Gastrocnemius medialis (tissue), 4 donors: ENCODE results near the gene KAZN. TPM values are rescaled to one million over a fixed set of nuclear protein-coding genes. Genes with fewer than 3 reads are reported as not detected.

Source experiments
- ATAC-seq, 2 donors: fragments of 150-250 bp; one replicate each; pipeline ENCODE4 v1.9.1; 2016
- DNase-seq, 2 donors: peaks; one replicate each; pipeline ENCODE4 v3.0.0-alpha.2; 2019
- H3K27ac ChIP-seq, 4 donors: fragments of 200-600 bp; sonication (generic); 1 replicate in 1 of 4; 2 replicates in 3 of 4; pipeline ENCODE4 v1.5.1; 2016 to 2018; ENCODE audit warnings: mild to moderate bottlenecking in 2 of 4, moderate library complexity in 1 of 4
- H3K27me3 ChIP-seq, 3 donors: fragments of 200-600 bp; sonication (generic) in 2 of 3; 1 replicate in 1 of 3; 2 replicates in 2 of 3; pipeline versions ENCODE4 v1.5.1 to v1.6.0; 2016 to 2019; ENCODE audit warnings: mild to moderate bottlenecking in 1 of 3, moderate library complexity in 1 of 3
- H3K36me3 ChIP-seq, 2 donors: fragments of 200-600 bp; sonication (generic) in 1 of 2; one replicate each; pipeline ENCODE4 v1.5.1; 2017 to 2018
- H3K4me1 ChIP-seq, 2 donors: fragments of 200-600 bp; sonication (generic) in 1 of 2; one replicate each; pipeline ENCODE4 v1.5.1; 2016 to 2017; ENCODE audit warnings: mild to moderate bottlenecking in 2 of 2
- H3K4me3 ChIP-seq, 4 donors: fragments of 200-600 bp; sonication (generic) in 3 of 4; 1 replicate in 1 of 4; 2 replicates in 3 of 4; pipeline ENCODE4 v1.5.1; 2016 to 2019; ENCODE audit warnings: mild to moderate bottlenecking in 2 of 4
- H3K9me3 ChIP-seq, 3 donors: fragments of 200-600 bp; sonication (generic) in 2 of 3; 1 replicate in 1 of 3; 2 replicates in 2 of 3; pipeline ENCODE4 v1.5.1; 2016 to 2019
- CTCF ChIP-seq, 5 experiments: fragments of 450-650 bp in 3 of 5; fragments of 200-600 bp in 2 of 5; sonication (generic) in 2 of 5; IDR thresholded peaks in 4 of 5; conservative IDR thresholded peaks in 1 of 5; 1 replicate in 4 of 5; 2 replicates in 1 of 5; pipeline ENCODE4 v1.5.1; 2016 to 2019; ENCODE audit warnings: antibody characterized with exemption in 5 of 5, mild to moderate bottlenecking in 3 of 5, moderate library complexity in 3 of 5
- POLR2A ChIP-seq, 2 donors: fragments of 450-650 bp; IDR thresholded peaks; one replicate each; pipeline ENCODE4 v1.6.1; 2017; ENCODE audit warnings: antibody characterized with exemption in 2 of 2, mild to moderate bottlenecking in 2 of 2, moderate library complexity in 2 of 2
- in situ Hi-C, 4 donors: fragments of 200-750 bp; cut with MboI; loops; one replicate each; pipeline versions ENCODE4 v1.15.0 to v1.8.0; 2017; ENCODE audit warnings: low sequenced_read_pairs in 4 of 4
- intact Hi-C: fragments of 100-400 bp; cut with DNase I; formaldehyde crosslinking; loops from one replicate; pipeline ENCODE4 v1.15.1; 2023; ENCODE audit warnings: low total_unique reads
- total RNA-seq, 4 donors: library from RNA; depleted of rRNA; stranded (reverse); fragments of >200 nt; gene quantifications; one replicate each; pipeline versions ENCODE4 v1.1.0 to v1.2.3, GENCODE V29; 2016

KAZN gene
- total RNA-seq, 4 donors from 2014 or later = 0.05 to 2.2 (median 1.00) TPM

- no peaks in the 10 kb centered on the region for H3K9me3 ChIP-seq
- no peak for TF ChIP-seq POLR2A (IDR thresholded peaks at IDR 0.05)
- TF ChIP-seq CTCF (IDR thresholded peaks at IDR 0.05 in 4 of 5, conservative IDR thresholded peaks at IDR 0.05 in 1 of 5) = no peak
- H3K36me3 ChIP-seq = no peaks in the 10 kb centered on the region
- intact Hi-C loops (no loop called here), in situ Hi-C loops (no loop called here)
- H3K4me1 ChIP-seq = no peaks in the 10 kb centered on the region
- ATAC-seq = no peak
- H3K27me3 ChIP-seq = no peaks in the 10 kb centered on the region
- no peak for DNase-seq
- H3K27ac ChIP-seq = no peak overlapping the region
- H3K4me3 ChIP-seq = no peak overlapping the region
Observed at GRCh38 chr1:14820295-14821085, 222.0 kb downstream of the KAZN start.

GRCh38 chr1:14822493-14822892 lies 224.0 kb downstream of the KAZN start:
- Histone ChIP-seq H3K4me3 (no peak overlapping the region), H3K27ac (no peak overlapping the region), H3K9me3 (no peaks in the 10 kb centered on the region), H3K27me3 (no peaks in the 10 kb centered on the region), H3K36me3 (no peaks in the 10 kb centered on the region), H3K4me1 (no peaks in the 10 kb centered on the region)
- TF ChIP-seq CTCF (IDR thresholded peaks at IDR 0.05 in 4 of 5, conservative IDR thresholded peaks at IDR 0.05 in 1 of 5) = no peak
- TF ChIP-seq POLR2A (IDR thresholded peaks at IDR 0.05) = no peak
- no peak for DNase-seq
- ATAC-seq = no peak
- intact Hi-C loops = no loop called here
- in situ Hi-C loops = no loop called here

GRCh38 chr1:14822996-14823395 lies 224.5 kb downstream of the KAZN start:
- DNase-seq (no peak), ATAC-seq (no peak)
- Histone ChIP-seq H3K9me3 (no peaks in the 10 kb centered on the region), H3K27ac (no peak overlapping the region), H3K27me3 (no peaks in the 10 kb centered on the region), H3K4me3 (no peak overlapping the region), H3K36me3 (no peaks in the 10 kb centered on the region), H3K4me1 (no peaks in the 10 kb centered on the region)
- intact Hi-C loops (no loop called here), in situ Hi-C loops (no loop called here)
- TF ChIP-seq POLR2A (IDR thresholded peaks at IDR 0.05) (no peak), CTCF (IDR thresholded peaks at IDR 0.05 in 4 of 5, conservative IDR thresholded peaks at IDR 0.05 in 1 of 5) (no peak)

GRCh38 chr1:14824314-14824915 lies 225.9 kb downstream of the KAZN start:
- TF ChIP-seq POLR2A (IDR thresholded peaks at IDR 0.05) (no peak), CTCF (IDR thresholded peaks at IDR 0.05 in 4 of 5, conservative IDR thresholded peaks at IDR 0.05 in 1 of 5) (no peak)
- intact Hi-C loops (no loop called here), in situ Hi-C loops (no loop called here)
- no peak overlapping the region for H3K4me3 ChIP-seq
- no peaks in the 10 kb centered on the region for H3K4me1 ChIP-seq
- no peaks in the 10 kb centered on the region for H3K36me3 ChIP-seq
- no peak overlapping the region for H3K27ac ChIP-seq
- ATAC-seq (no peak), DNase-seq (no peak)
- no peaks in the 10 kb centered on the region for H3K9me3 ChIP-seq
- no peaks in the 10 kb centered on the region for H3K27me3 ChIP-seq
